H1 (cell line): ENCODE results near the gene ZNF213. TPM values are rescaled to one million over a fixed set of nuclear protein-coding genes. Genes with fewer than 3 reads are reported as not detected.

Experiments
- CTCF ChIA-PET: fragments of 300-600 bp; sonication (Branson Sonifier 250); formaldehyde crosslinking; loops from one replicate; lab custom pipeline; 2021; ENCODE audit not compliant: partially characterized antibody; lab: Charles Lee
- POLR2A ChIA-PET: fragments of 300-600 bp; sonication (Branson Sonifier 250); formaldehyde crosslinking; loops from one replicate; lab custom pipeline; 2021; ENCODE audit warnings: inconsistent platforms; ENCODE audit not compliant: partially characterized antibody; lab: Charles Lee
- DNase-seq, 2 experiments: peaks; one replicate each; pipeline versions ENCODE4 v3.0.0 to v3.0.0-alpha.2; 2010 to 2022; ENCODE audit warnings: low spot score in 2 of 2, low read depth in 1 of 2, mixed read lengths in 1 of 2
- FAIRE-seq: peaks from 2 replicates; lab custom pipeline; 2011; peaks lifted over from hg19 to GRCh38; lab: Jason Lieb, UNC
- H2AFZ ChIP-seq: 2 replicates; pipeline ENCODE4 v1.8.1; 2012; ENCODE audit warnings: low read length, inconsistent platforms
- H2AK5ac ChIP-seq: 2 replicates; pipeline ENCODE4 v1.6.1; 2013; ENCODE audit warnings: low read depth, low read length
- H2BK120ac ChIP-seq: replicated peaks from 2 replicates; pipeline ENCODE3; 2013; ENCODE audit warnings: low read depth, low read length, inconsistent platforms
- H2BK12ac ChIP-seq: 2 replicates; pipeline ENCODE4 v1.6.1; 2013; ENCODE audit warnings: low read depth, low read length
- H2BK15ac ChIP-seq: 2 replicates; pipeline ENCODE4 v1.6.1; 2013; ENCODE audit warnings: low read length
- H2BK20ac ChIP-seq: 2 replicates; pipeline ENCODE4 v1.6.1; 2013; ENCODE audit warnings: low read length
- H2BK5ac ChIP-seq: 2 replicates; pipeline ENCODE4 v1.6.1; 2013; ENCODE audit warnings: low read depth, low read length
- H3K14ac ChIP-seq: 2 replicates; pipeline ENCODE4 v1.6.1; 2013; ENCODE audit warnings: inconsistent platforms; ENCODE audit not compliant: insufficient read length
- H3K18ac ChIP-seq: 2 replicates; pipeline ENCODE4 v1.6.1; 2013; ENCODE audit warnings: low read length; ENCODE audit errors: extremely low read depth
- H3K23ac ChIP-seq: 2 replicates; pipeline ENCODE4 v1.6.1; 2013; ENCODE audit warnings: inconsistent platforms; ENCODE audit not compliant: insufficient read length
- H3K23me2 ChIP-seq: 2 replicates; pipeline ENCODE4 v1.6.1; 2013; ENCODE audit warnings: low read depth, low read length
- H3K27ac ChIP-seq: 2 replicates; pipeline ENCODE4 v1.6.1; 2011; ENCODE audit warnings: low read depth, low read length, inconsistent platforms
- H3K27me3 ChIP-seq, 4 experiments: replicated peaks in 1 of 4; 1 replicate in 1 of 4; 2 replicates in 3 of 4; pipeline versions ENCODE4 v1.6.1 to v1.8.1; 2011 to 2013; ENCODE audit warnings: low read length in 3 of 4, mild to moderate bottlenecking in 3 of 4, inconsistent platforms in 2 of 4, mixed read lengths in 2 of 4, moderate library complexity in 1 of 4; ENCODE audit not compliant: control insufficient read depth in 3 of 4, insufficient read depth in 3 of 4; ENCODE audit errors: extremely low read depth in 1 of 4
- H3K36me3 ChIP-seq, 4 experiments: 2 replicates each; pipeline versions ENCODE4 v1.6.1 to v1.8.1; 2011 to 2013; ENCODE audit warnings: mild to moderate bottlenecking in 4 of 4, low read length in 3 of 4, moderate library complexity in 2 of 4, control low read depth in 1 of 4, inconsistent platforms in 1 of 4; ENCODE audit not compliant: insufficient read depth in 4 of 4, control insufficient read depth in 2 of 4
- H3K4ac ChIP-seq: replicated peaks from 2 replicates; pipeline ENCODE3; 2013; ENCODE audit warnings: low read length, low read depth, mixed read lengths, inconsistent platforms; ENCODE audit not compliant: insufficient read length
- H3K4me1 ChIP-seq, 4 experiments: replicated peaks in 1 of 4; 1 replicate in 1 of 4; 2 replicates in 3 of 4; pipeline versions ENCODE4 v1.6.1 to v1.8.1; 2011 to 2013; ENCODE audit warnings: low read length in 3 of 4, inconsistent platforms in 2 of 4, mixed read lengths in 1 of 4; ENCODE audit not compliant: insufficient read depth in 4 of 4, control insufficient read depth in 3 of 4
- H3K4me2 ChIP-seq, 2 experiments: 2 replicates each; pipeline versions ENCODE4 v1.6.1 to v1.8.1; 2011 to 2013; ENCODE audit warnings: low read depth in 2 of 2, low read length in 2 of 2, control low read depth in 1 of 2, inconsistent platforms in 1 of 2, mild to moderate bottlenecking in 1 of 2; ENCODE audit not compliant: insufficient read depth in 1 of 2
- H3K4me3 ChIP-seq, 4 experiments: fragments of 200-600, 300-600 bp in 1 of 4; sonication (generic), shearing (Covaris generic), sonication (Bioruptor Twin) in 1 of 4; 2 replicates each; pipeline versions ENCODE4 v1.5.1 to v1.8.1; 2011 to 2016; ENCODE audit warnings: low read length in 4 of 4, low read depth in 3 of 4, control low read depth in 2 of 4, inconsistent platforms in 2 of 4, mild to moderate bottlenecking in 2 of 4, mixed read lengths in 1 of 4, moderate library complexity in 1 of 4; ENCODE audit not compliant: insufficient read depth in 2 of 4; ENCODE audit errors: extremely low read depth in 1 of 4
- H3K56ac ChIP-seq: replicated peaks from 2 replicates; pipeline ENCODE3; 2013; ENCODE audit warnings: low read depth, mild to moderate bottlenecking, mixed read lengths, low read length, inconsistent platforms; ENCODE audit not compliant: insufficient read length
- H3K79me1 ChIP-seq: 2 replicates; pipeline ENCODE4 v1.6.1; 2013; ENCODE audit warnings: low read depth, low read length, control low read depth
- H3K79me2 ChIP-seq, 2 experiments: 2 replicates each; pipeline versions ENCODE4 v1.6.1 to v1.8.1; 2012 to 2013; ENCODE audit warnings: low read length in 2 of 2, mild to moderate bottlenecking in 2 of 2, inconsistent platforms in 1 of 2; ENCODE audit not compliant: insufficient read depth in 2 of 2, control insufficient read depth in 1 of 2
- H3K9ac ChIP-seq, 4 experiments: replicated peaks in 1 of 4; 1 replicate in 1 of 4; 2 replicates in 3 of 4; pipeline versions ENCODE4 v1.6.1 to v1.8.1; 2011 to 2013; ENCODE audit warnings: low read depth in 3 of 4, low read length in 3 of 4, control low read depth in 2 of 4, mild to moderate bottlenecking in 2 of 4, moderate library complexity in 2 of 4, inconsistent platforms in 1 of 4; ENCODE audit errors: extremely low read depth in 1 of 4
- H3K9me3 ChIP-seq, 2 experiments: 2 replicates each; pipeline versions ENCODE4 v1.6.1 to v1.8.1; 2012 to 2013; ENCODE audit warnings: mild to moderate bottlenecking in 2 of 2, moderate library complexity in 2 of 2, control low read depth in 1 of 2, inconsistent platforms in 1 of 2, low read depth in 1 of 2, low read length in 1 of 2, mixed read lengths in 1 of 2; ENCODE audit not compliant: insufficient read depth in 2 of 2
- H4K20me1 ChIP-seq, 2 experiments: replicated peaks in 1 of 2; 2 replicates each; pipeline versions ENCODE3 to v1.8.1; 2011 to 2013; ENCODE audit warnings: inconsistent platforms in 2 of 2, low read length in 2 of 2, mild to moderate bottlenecking in 1 of 2; ENCODE audit not compliant: insufficient read depth in 2 of 2, control insufficient read depth in 1 of 2
- H4K5ac ChIP-seq: 2 replicates; pipeline ENCODE4 v1.6.1; 2013; ENCODE audit warnings: low read length, low read depth, mixed read lengths, inconsistent platforms; ENCODE audit not compliant: insufficient read length
- H4K8ac ChIP-seq: 2 replicates; pipeline ENCODE4 v1.8.0; 2013; ENCODE audit warnings: mild to moderate bottlenecking, moderate library complexity, low read length, inconsistent platforms; ENCODE audit not compliant: insufficient read depth; ENCODE audit errors: extremely low read depth
- H4K91ac ChIP-seq: replicated peaks from 2 replicates; pipeline ENCODE3; 2013; ENCODE audit warnings: low read length, mixed read lengths, inconsistent platforms; ENCODE audit not compliant: insufficient read length
- BRCA1 ChIP-seq: IDR thresholded peaks from 2 replicates; pipeline ENCODE4 v1.6.1; 2012; ENCODE audit warnings: low read depth, low read length, improper control_type of control experiment
- TCF12 ChIP-seq: IDR thresholded peaks from 2 replicates; pipeline ENCODE4 v1.6.1; 2011; ENCODE audit warnings: low read depth, mild to moderate bottlenecking, low read length
- WGBS, 2 experiments: shearing (Covaris generic) in 1 of 2; methylation state at CpG; one replicate each; pipeline versions ENCODE4 v1.1.6 to v1.1.7; 2013 to 2015; ENCODE audit warnings: low lambda C conversion rate in 2 of 2, mixed read lengths in 2 of 2, inconsistent platforms in 1 of 2, low coverage in 1 of 2, missing lambda C conversion rate in 1 of 2; ENCODE audit not compliant: insufficient replicate concordance in 2 of 2, insufficient coverage in 1 of 2, insufficient read length in 1 of 2; ENCODE audit errors: extremely low coverage in 1 of 2, missing lambda C conversion rate in 1 of 2; 5-methylcytosine and 5-hydroxymethylcytosine counted together
- polyA plus RNA-seq, 7 experiments: library from polyadenylated mRNA; depleted of rRNA in 3 of 7; stranded (reverse) in 5 of 7; unstranded in 2 of 7; fragments of >200 nt in 5 of 7; fragments of 200-250 nt in 2 of 7; gene quantifications; 1 replicate in 5 of 7; 2 replicates in 1 of 7; 4 replicates in 1 of 7; pipeline versions ENCODE4 v1.2.1 to v1.2.3, GENCODE V29; 2011 to 2013; ENCODE audit warnings: missing spikeins in 2 of 7, mixed read lengths in 2 of 7
- total RNA-seq: library from RNA; stranded (reverse); fragmentation: NEBNext Ultra II Directional; extraction: Animal tissue kit (Norgen Biotek cat#: 25700); gene quantifications from 2 replicates; pipeline ENCODE4 v1.2.1, GENCODE V29; 2021

The ZNF213 gene
- total and polyA plus RNA-seq, 2 of the 8 experiments (the other 6 are each of a cell fraction or from before 2014, with no cell fraction given), result 1.6 to 6.9 TPM

- H3K79me2 ChIP-seq, result no peaks in the 10 kb centered on the region
- H4K20me1 ChIP-seq, result peaks cover 0 to 7% of the 10 kb centered on the region in 2 experiments
- H2BK5ac ChIP-seq, result no peak overlapping the region
- no peak overlapping the region for H2BK12ac ChIP-seq
- no peak overlapping the region for H3K18ac ChIP-seq
- H3K56ac ChIP-seq, result no peak overlapping the region
- H2AFZ ChIP-seq, result no peak overlapping the region
- no peaks in the 10 kb centered on the region for H3K27me3 ChIP-seq
- no peak overlapping the region for H4K8ac ChIP-seq
- ChIA-PET POLR2A (interaction anchor here (1.0 to 7.2 kb wide), 7 partner anchors 9 to 97 kb away, joined by 3 to 168 read pairs (median 8); partner anchors contain the start of genes ZNF205, ZNF213 and ZSCAN10), CTCF (interaction anchor here (0.7 to 36.8 kb wide), 7 partner anchors 10 to 92 kb away, joined by 4 to 619 read pairs (median 10); partner anchors contain the start of genes IL32, ZNF205, ZNF213 and ZSCAN10)
- H3K4me3 ChIP-seq, result peak overlapping the region in 2 of 4 experiments; percentile 43 to 70; a peak in 3 of 8 replicates
- peaks cover 10% of the 10 kb centered on the region for H3K23me2 ChIP-seq
- FAIRE-seq, result no peak
- DNase-seq, result no peak
- no peak overlapping the region for H2AK5ac ChIP-seq
- no peaks in the 10 kb centered on the region for H3K79me1 ChIP-seq
- H2BK120ac ChIP-seq, result no peak overlapping the region
- WGBS, 2 experiments, result 93% methylated on average over 7 of the region's 8 CpGs; no CpG with 5 or more reads in 1 of the 2 experiments
- H3K9me3 ChIP-seq, result no peaks in the 10 kb centered on the region
- H3K36me3 ChIP-seq, result peaks cover 2 to 18% (median 9%) of the 10 kb centered on the region in 4 experiments; a peak in 5 of 8 replicates
- H3K23ac ChIP-seq, result no peak overlapping the region
- H4K91ac ChIP-seq, result no peak overlapping the region
- no peak overlapping the region for H3K27ac ChIP-seq
- H3K9ac ChIP-seq, result no peak overlapping the region
- no peak overlapping the region for H2BK15ac ChIP-seq
- TF ChIP-seq BRCA1 (no peak), TCF12 (no peak)
- no peak overlapping the region for H3K14ac ChIP-seq
- H3K4me1 ChIP-seq, result peaks cover 0 to 9% (median 4%) of the 10 kb centered on the region in 4 experiments; a peak in 5 of 7 replicates
- no peak overlapping the region for H3K4ac ChIP-seq
- H4K5ac ChIP-seq, result no peak overlapping the region
- H2BK20ac ChIP-seq, result no peak overlapping the region
- H3K4me2 ChIP-seq, result peak overlapping the region; percentile 58 to 97
These were observed 11.8 kb upstream of the ZNF213 start for GRCh38 chr16:3122926-3123570.
